H9 (cell line): Measurements from ENCODE around the gene CER1. TPM values are rescaled to one million over a fixed set of nuclear protein-coding genes. Genes with fewer than 3 reads are reported as not detected.

ENCODE experiments used
- DNase-seq: peaks from one replicate; pipeline ENCODE4 v3.0.0-alpha.2; 2017
- H2AFZ ChIP-seq: one replicate; pipeline ENCODE4 v1.6.1; 2013; ENCODE audit warnings: mild to moderate bottlenecking, low read length, control low read depth, moderate library complexity
- H2AK5ac ChIP-seq: 2 replicates; pipeline ENCODE4 v1.6.1; 2013; ENCODE audit warnings: low read length, control low read depth, mixed read lengths; ENCODE audit not compliant: insufficient read length
- H2BK120ac ChIP-seq: one replicate; pipeline ENCODE4 v1.6.1; 2013; ENCODE audit warnings: low read depth, mild to moderate bottlenecking, low read length, control low read depth, inconsistent platforms; ENCODE audit not compliant: poor library complexity, severe bottlenecking
- H2BK12ac ChIP-seq: 2 replicates; pipeline ENCODE4 v1.6.1; 2013; ENCODE audit warnings: low read length, control low read depth, mixed read lengths, low read depth; ENCODE audit not compliant: insufficient read length
- H2BK15ac ChIP-seq: 2 replicates; pipeline ENCODE4 v1.6.1; 2013; ENCODE audit warnings: low read depth, low read length, control low read depth
- H2BK20ac ChIP-seq: one replicate; pipeline ENCODE4 v1.6.1; 2013; ENCODE audit warnings: low read depth, mild to moderate bottlenecking, low read length, control low read depth, inconsistent platforms; ENCODE audit not compliant: poor library complexity, severe bottlenecking
- H2BK5ac ChIP-seq: 2 replicates; pipeline ENCODE4 v1.6.1; 2013; ENCODE audit warnings: low read length, control low read depth, mixed read lengths; ENCODE audit not compliant: insufficient read length
- H3K14ac ChIP-seq: 2 replicates; pipeline ENCODE4 v1.6.1; 2013; ENCODE audit warnings: low read length, control low read depth; ENCODE audit not compliant: insufficient read depth
- H3K18ac ChIP-seq: 2 replicates; pipeline ENCODE4 v1.6.1; 2013; ENCODE audit warnings: low read depth, mild to moderate bottlenecking, mixed read lengths, low read length, control low read depth; ENCODE audit not compliant: insufficient read length
- H3K23ac ChIP-seq: 2 replicates; pipeline ENCODE4 v1.6.1; 2013; ENCODE audit warnings: low read length, control low read depth, mixed read lengths, low read depth; ENCODE audit not compliant: insufficient read length
- H3K23me2 ChIP-seq: 2 replicates; pipeline ENCODE4 v1.6.1; 2013; ENCODE audit warnings: low read depth, mild to moderate bottlenecking, mixed read lengths, low read length, control low read depth; ENCODE audit not compliant: insufficient read length, poor library complexity, severe bottlenecking
- H3K27ac ChIP-seq: 2 replicates; pipeline ENCODE4 v1.5.1; 2013; ENCODE audit warnings: low read length, control low read depth, mixed read lengths, low read depth; ENCODE audit not compliant: insufficient read length
- H3K27me3 ChIP-seq: 2 replicates; pipeline ENCODE4 v1.6.1; 2013; ENCODE audit warnings: low read length, control low read depth, inconsistent platforms; ENCODE audit not compliant: insufficient read depth
- H3K4ac ChIP-seq: 2 replicates; pipeline ENCODE4 v1.6.1; 2013; ENCODE audit warnings: low read depth, mild to moderate bottlenecking, control low read depth, inconsistent platforms, low read length, moderate library complexity
- H3K4me1 ChIP-seq: 2 replicates; pipeline ENCODE4 v1.6.1; 2013; ENCODE audit warnings: low read length, control low read depth, inconsistent platforms; ENCODE audit not compliant: insufficient read depth
- H3K4me2 ChIP-seq: 2 replicates; pipeline ENCODE4 v1.6.1; 2013; ENCODE audit warnings: low read length, control low read depth, mixed read lengths; ENCODE audit not compliant: insufficient read length, insufficient read depth
- H3K56ac ChIP-seq: 2 replicates; pipeline ENCODE4 v1.6.1; 2013; ENCODE audit warnings: low read depth, mild to moderate bottlenecking, mixed read lengths, low read length, control low read depth; ENCODE audit not compliant: insufficient read length
- H3K79me1 ChIP-seq: 2 replicates; pipeline ENCODE4 v1.6.1; 2013; ENCODE audit warnings: low read depth, mild to moderate bottlenecking, moderate library complexity, low read length, control low read depth, inconsistent platforms; ENCODE audit not compliant: insufficient read depth, poor library complexity, severe bottlenecking
- H3K79me2 ChIP-seq: 2 replicates; pipeline ENCODE4 v1.6.1; 2013; ENCODE audit warnings: low read length, control low read depth, inconsistent platforms; ENCODE audit not compliant: insufficient read depth
- H3K9ac ChIP-seq: 2 replicates; pipeline ENCODE4 v1.6.1; 2013; ENCODE audit warnings: low read length, control low read depth, mixed read lengths; ENCODE audit not compliant: insufficient read length; ENCODE audit errors: extremely low read depth
- H3K9me3 ChIP-seq: one replicate; pipeline ENCODE4 v1.6.1; 2013; ENCODE audit warnings: low read depth, low read length, inconsistent platforms; ENCODE audit not compliant: control insufficient read depth
- H3T11ph ChIP-seq: one replicate; pipeline ENCODE4 v1.6.1; 2013; ENCODE audit warnings: mild to moderate bottlenecking, low read length, control low read depth, inconsistent platforms
- H4K20me1 ChIP-seq: one replicate; pipeline ENCODE4 v1.6.1; 2013; ENCODE audit not compliant: control insufficient read depth, insufficient read length, insufficient read depth
- H4K5ac ChIP-seq: 2 replicates; pipeline ENCODE4 v1.6.1; 2013; ENCODE audit warnings: low read depth, mild to moderate bottlenecking, mixed read lengths, low read length, control low read depth; ENCODE audit not compliant: insufficient read length
- H4K8ac ChIP-seq: replicated peaks from 2 replicates; pipeline ENCODE4 v1.6.1; 2013; ENCODE audit warnings: low read length, control low read depth, mixed read lengths, low read depth; ENCODE audit not compliant: insufficient read length
- H4K91ac ChIP-seq: 2 replicates; pipeline ENCODE4 v1.6.1; 2013; ENCODE audit warnings: low read depth, mild to moderate bottlenecking, moderate library complexity, mixed read lengths, low read length, control low read depth; ENCODE audit not compliant: insufficient read length
- H3K27ac Mint-ChIP-seq, 3 experiments: 2 replicates in 2 of 3; 3 replicates in 1 of 3; pipeline ENCODE4 v1.8.0; 2020 to 2021; ENCODE audit warnings: mixed read lengths in 3 of 3, mild to moderate bottlenecking in 1 of 3, moderate library complexity in 1 of 3
- H3K27me3 Mint-ChIP-seq: 2 replicates; pipeline ENCODE4 v1.8.0; 2021; ENCODE audit warnings: low read depth, mild to moderate bottlenecking, moderate library complexity, mixed read lengths
- H3K36me3 Mint-ChIP-seq, 3 experiments: 2 replicates in 2 of 3; 3 replicates in 1 of 3; pipeline ENCODE4 v1.8.0; 2020 to 2021; ENCODE audit warnings: low read depth in 3 of 3, mixed read lengths in 3 of 3; ENCODE audit not compliant: insufficient read depth in 1 of 3
- H3K4me1 Mint-ChIP-seq, 2 experiments: 2 replicates each; pipeline ENCODE4 v1.8.0; 2020; ENCODE audit warnings: mixed read lengths in 2 of 2
- H3K4me3 Mint-ChIP-seq, 2 experiments: 2 replicates in 1 of 2; 3 replicates in 1 of 2; pipeline ENCODE4 v1.8.0; 2020 to 2021; ENCODE audit warnings: mild to moderate bottlenecking in 2 of 2, mixed read lengths in 2 of 2, moderate library complexity in 1 of 2
- H3K9me3 Mint-ChIP-seq, 2 experiments: 2 replicates in 1 of 2; 3 replicates in 1 of 2; pipeline ENCODE4 v1.8.0; 2020; ENCODE audit warnings: mild to moderate bottlenecking in 2 of 2, mixed read lengths in 2 of 2, moderate library complexity in 1 of 2
- CTCF ChIP-seq: fragments of 200-600 bp; sonication (generic); conservative IDR thresholded peaks from 3 replicates; pipeline ENCODE4 v1.8.0; 2021; ENCODE audit warnings: antibody characterized with exemption, mild to moderate bottlenecking
- total RNA-seq: library from RNA; stranded (reverse); gene quantifications from 2 replicates; pipeline ENCODE4 v1.2.1, GENCODE V29; 2021

The CER1 gene
- total RNA-seq, 1 experiment from 2014 or later = 22.3 TPM

- no peak overlapping the region for H3K27ac Mint-ChIP-seq
Observed at GRCh38 chr9:14747111-14747510, 24.6 kb upstream of the CER1 start.

More at GRCh38 chr9:14747111-14747510, 24.6 kb upstream of the CER1 start:
- Histone ChIP-seq H4K8ac (no peak overlapping the region), H4K20me1 (no peaks in the 10 kb centered on the region), H2AFZ (no peak overlapping the region), H2BK5ac (no peak overlapping the region), H3K23ac (no peak overlapping the region), H3T11ph (no peak overlapping the region), H3K9me3 (no peaks in the 10 kb centered on the region), H2BK20ac (no peak overlapping the region), H3K23me2 (no peaks in the 10 kb centered on the region), H2BK12ac (no peak overlapping the region), H3K18ac (no peak overlapping the region), H3K4me2 (no peak overlapping the region), H3K79me2 (no peaks in the 10 kb centered on the region), H4K5ac (no peak overlapping the region), H2BK15ac (no peak overlapping the region), H2BK120ac (no peak overlapping the region), H3K4ac (no peak overlapping the region), H3K27me3 (no peaks in the 10 kb centered on the region), H3K9ac (no peak overlapping the region), H3K27ac (no peak overlapping the region), H2AK5ac (no peak overlapping the region), H3K14ac (no peak overlapping the region), H3K79me1 (no peaks in the 10 kb centered on the region), H4K91ac (no peak overlapping the region), H3K4me1 (no peaks in the 10 kb centered on the region; the same call in 1 of the 2 replicates), H3K56ac (no peak overlapping the region)
- H3K9me3 Mint-ChIP-seq = no peaks in the 10 kb centered on the region
- H3K4me3 Mint-ChIP-seq = no peak overlapping the region
- H3K36me3 Mint-ChIP-seq = peaks cover 0 to 3% (median 0%) of the 10 kb centered on the region in 3 experiments; a peak in 2 of 7 replicates
- TF ChIP-seq CTCF = no peak
- H3K4me1 Mint-ChIP-seq = peaks cover 20% of the 10 kb centered on the region in 2 experiments
- no peak for DNase-seq
- H3K27me3 Mint-ChIP-seq = no peaks in the 10 kb centered on the region
